Amniotic stem cell (primary cell): ENCODE measurements around the gene MAVS.

ENCODE experiments used
- DNase-seq: peaks from one replicate; lab custom pipeline; 2025; lab: John Stamatoyannopoulos, UW

Gene MAVS

GRCh38 chr20:3911956-3912355 is 65.3 kb downstream of the MAVS start:
- DNase-seq: no peak

- no peak for DNase-seq
Measured at GRCh38 chr20:3914446-3914845, 67.8 kb downstream of the MAVS start.

- DNase-seq: no peak
Measured at GRCh38 chr20:3915691-3916090, 69.1 kb downstream of the MAVS start.

GRCh38 chr20:3916364-3916763 is 69.7 kb downstream of the MAVS start:
- DNase-seq: no peak

- no peak for DNase-seq
Measured at GRCh38 chr20:3919352-3919751, 72.7 kb downstream of the MAVS start.

- DNase-seq: no peak
Measured at GRCh38 chr20:3922223-3922982, 75.8 kb downstream of the MAVS start.

GRCh38 chr20:3922983-3923339 is 76.3 kb downstream of the MAVS start:
- no peak for DNase-seq

- no peak for DNase-seq
Measured at GRCh38 chr20:3923818-3924217, 77.2 kb downstream of the MAVS start.

GRCh38 chr20:3924304-3925112 is 77.9 kb downstream of the MAVS start:
- DNase-seq: no peak

- DNase-seq: no peak
Measured at GRCh38 chr20:3925113-3925695, 78.6 kb downstream of the MAVS start.
